ENCODE measurements around the gene FMN2.

- TF ChIP-seq CTCF (conservative IDR thresholded peaks at IDR 0.05 in 1 of 2, IDR thresholded peaks at IDR 0.05 in 1 of 2; ENCODE audit: low read depth in 1 of 2, low read length in 2 of 2) (no peak), EZH2 (IDR thresholded peaks at IDR 0.05; ENCODE audit: low read length, missing control alignments) (no peak)
Measured at GRCh38 chr1:240503558-240503957, 411.9 kb downstream of the FMN2 start.
